ENCODE results near the gene COX5B.
"Not testable (repeated sequence)": the region's sequence is repeated elsewhere in the genome, so short reads cannot be mapped to it uniquely, and the experiment has no call there.

DNA sequence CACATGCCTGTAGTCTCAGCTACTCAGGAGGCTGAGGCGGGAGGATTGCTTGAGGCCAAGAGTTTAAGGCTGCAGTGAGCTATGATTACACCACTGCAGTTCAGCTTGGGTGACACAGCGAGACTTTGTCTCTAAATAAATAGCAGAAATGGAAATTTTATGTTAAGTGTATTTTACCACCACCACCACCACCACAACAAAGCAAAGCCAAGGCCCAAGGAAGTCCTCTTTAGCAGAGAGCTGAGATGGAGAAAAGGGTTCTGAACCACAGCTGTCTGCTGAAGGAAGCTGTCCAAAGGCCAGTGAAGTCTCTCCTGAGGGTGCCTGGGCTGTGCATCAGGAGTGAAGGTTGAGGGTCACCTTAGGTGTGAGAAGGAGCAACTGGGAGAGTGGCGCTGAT lies 41.4 kb downstream of the COX5B start:
- TF ChIP-seq, protein P1, sequence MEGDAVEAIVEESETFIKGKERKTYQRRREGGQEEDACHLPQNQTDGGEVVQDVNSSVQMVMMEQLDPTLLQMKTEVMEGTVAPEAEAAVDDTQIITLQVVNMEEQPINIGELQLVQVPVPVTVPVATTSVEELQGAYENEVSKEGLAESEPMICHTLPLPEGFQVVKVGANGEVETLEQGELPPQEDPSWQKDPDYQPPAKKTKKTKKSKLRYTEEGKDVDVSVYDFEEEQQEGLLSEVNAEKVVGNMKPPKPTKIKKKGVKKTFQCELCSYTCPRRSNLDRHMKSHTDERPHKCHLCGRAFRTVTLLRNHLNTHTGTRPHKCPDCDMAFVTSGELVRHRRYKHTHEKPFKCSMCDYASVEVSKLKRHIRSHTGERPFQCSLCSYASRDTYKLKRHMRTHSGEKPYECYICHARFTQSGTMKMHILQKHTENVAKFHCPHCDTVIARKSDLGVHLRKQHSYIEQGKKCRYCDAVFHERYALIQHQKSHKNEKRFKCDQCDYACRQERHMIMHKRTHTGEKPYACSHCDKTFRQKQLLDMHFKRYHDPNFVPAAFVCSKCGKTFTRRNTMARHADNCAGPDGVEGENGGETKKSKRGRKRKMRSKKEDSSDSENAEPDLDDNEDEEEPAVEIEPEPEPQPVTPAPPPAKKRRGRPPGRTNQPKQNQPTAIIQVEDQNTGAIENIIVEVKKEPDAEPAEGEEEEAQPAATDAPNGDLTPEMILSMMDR (IDR thresholded peaks at IDR 0.05) = not testable (repeated sequence)
- not testable (repeated sequence) for TF ChIP-seq POLR2A (IDR thresholded peaks at IDR 0.05)
